CD1c-positive myeloid dendritic cell (primary cell): ENCODE data around the gene ZNF407.

Source experiments
- DNase-seq: peaks from one replicate; pipeline ENCODE4 v3.0.0-alpha.2; 2016; ENCODE audit errors: extremely low spot score

The ZNF407 gene

DNA sequence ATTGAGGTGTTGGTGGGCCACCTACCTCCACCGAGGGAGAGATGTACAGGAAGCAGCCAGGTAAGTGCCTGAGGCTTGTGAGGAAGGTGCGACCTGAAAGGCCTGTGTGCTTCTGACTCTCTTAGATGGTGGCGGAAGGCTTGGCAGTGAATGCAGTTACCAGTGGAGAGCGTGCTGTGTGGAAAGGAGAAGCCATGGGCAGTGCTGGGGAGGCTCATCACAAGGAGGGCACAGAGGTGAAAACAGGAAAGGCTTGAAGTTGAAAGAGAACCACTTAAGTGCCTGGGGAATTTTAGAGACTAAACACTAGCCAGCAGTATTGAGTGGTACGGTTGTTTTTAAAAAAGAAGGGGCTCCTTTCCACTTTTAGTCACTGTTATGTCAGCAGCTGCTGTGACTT lies 130.9 kb downstream of the ZNF407 start:
- DNase-seq = no peak

GRCh38 chr18:74731097-74731496 lies 133.4 kb downstream of the ZNF407 start:
- no peak for DNase-seq

GRCh38 chr18:74732380-74732779 lies 134.7 kb downstream of the ZNF407 start:
- DNase-seq = no peak

- DNase-seq = no peak
Measured at GRCh38 chr18:74733598-74733997, 135.9 kb downstream of the ZNF407 start.

DNA sequence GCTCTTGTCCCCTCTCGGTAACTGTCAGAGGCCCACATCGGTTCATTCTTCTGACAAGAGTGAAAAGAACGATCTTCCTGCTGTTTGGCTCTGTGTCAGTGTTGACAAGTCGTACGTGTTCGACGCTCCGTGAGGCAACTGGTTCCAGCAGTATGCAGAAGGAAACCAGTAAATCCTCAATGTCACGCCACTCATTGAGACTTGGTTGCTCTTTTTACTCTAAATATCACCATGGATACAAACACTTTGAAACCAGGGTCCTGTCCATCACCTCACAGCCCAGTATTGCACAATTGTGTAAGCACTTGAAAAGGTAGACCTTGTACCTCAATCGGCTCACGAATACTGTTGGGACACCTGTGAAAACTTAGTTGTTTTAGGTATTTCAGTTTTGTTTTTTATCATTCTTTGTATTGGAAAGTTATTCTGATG lies 136.4 kb downstream of the ZNF407 start:
- DNase-seq = no peak

DNA sequence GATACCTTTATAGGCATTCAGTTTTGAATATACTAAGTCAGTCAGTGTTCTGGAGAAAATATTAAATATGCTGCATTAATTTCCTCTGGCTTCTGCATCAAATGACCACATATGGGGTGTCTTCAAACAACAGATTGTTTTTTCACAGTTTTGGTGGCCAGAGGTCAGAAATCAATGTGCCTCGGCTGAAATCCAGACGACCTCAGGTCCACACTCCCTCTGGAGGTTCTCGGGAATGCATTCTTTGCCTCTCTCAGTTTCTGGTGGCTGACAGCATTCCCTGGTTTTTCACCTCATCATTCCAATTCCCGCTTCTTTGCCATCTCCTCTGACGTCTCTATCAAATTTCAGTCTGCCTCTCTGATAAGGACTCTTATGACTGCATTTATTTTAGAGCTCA lies 142.3 kb downstream of the ZNF407 start:
- DNase-seq = no peak

DNA sequence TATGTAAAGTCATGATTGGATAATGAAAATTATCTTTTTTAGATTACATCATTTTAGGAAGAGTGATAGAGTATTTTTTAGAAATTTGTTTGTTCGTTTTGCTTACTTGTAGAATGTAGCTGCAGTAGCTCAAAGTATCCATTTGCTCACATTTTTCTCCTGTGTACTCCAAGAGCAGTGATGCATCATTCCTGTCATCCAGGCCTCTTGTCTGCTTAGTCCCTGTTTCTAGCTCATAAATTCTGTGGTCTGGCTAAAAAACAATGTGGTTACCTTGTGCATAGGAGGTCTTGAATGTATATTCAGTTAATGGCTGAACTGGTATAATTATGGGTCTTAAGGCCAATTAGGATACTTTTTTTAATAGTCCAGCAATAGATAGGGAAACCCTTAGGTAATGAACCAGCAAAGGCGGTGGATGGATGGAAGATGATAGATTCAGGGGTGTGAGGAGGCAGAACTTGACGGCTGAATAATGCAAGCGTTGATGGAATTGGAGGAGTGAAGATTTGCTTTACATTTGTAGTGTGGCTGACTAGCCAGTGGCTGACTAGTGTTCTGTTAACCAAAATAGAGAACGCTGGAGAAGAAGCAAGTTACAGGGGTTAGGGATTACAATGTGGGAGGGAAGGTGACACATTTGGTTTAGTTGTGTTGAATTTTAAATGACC lies 145.0 kb downstream of the ZNF407 start:
- DNase-seq = no peak

- DNase-seq = no peak
Measured at GRCh38 chr18:74745633-74746403, 148.1 kb downstream of the ZNF407 start.

DNA sequence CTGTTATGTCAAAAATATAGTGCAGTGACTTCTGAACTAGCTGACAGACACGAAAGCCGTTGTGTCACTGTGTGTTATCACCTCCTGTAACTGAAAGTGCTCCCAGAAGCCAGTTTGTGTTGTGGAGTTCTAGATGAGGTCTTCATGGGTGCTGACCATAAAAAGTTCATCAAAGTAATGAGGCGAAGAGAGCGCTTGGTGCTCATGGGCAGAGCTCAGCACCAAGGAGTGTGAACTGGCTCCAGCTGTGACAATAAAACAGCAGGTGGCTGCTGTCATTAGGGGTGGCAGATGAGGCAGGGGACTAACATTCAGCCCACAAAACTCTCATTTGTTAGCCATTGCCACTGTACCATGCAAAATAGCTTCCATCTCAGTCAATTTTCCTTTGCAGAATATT lies 151.1 kb downstream of the ZNF407 start:
- DNase-seq = no peak

DNA sequence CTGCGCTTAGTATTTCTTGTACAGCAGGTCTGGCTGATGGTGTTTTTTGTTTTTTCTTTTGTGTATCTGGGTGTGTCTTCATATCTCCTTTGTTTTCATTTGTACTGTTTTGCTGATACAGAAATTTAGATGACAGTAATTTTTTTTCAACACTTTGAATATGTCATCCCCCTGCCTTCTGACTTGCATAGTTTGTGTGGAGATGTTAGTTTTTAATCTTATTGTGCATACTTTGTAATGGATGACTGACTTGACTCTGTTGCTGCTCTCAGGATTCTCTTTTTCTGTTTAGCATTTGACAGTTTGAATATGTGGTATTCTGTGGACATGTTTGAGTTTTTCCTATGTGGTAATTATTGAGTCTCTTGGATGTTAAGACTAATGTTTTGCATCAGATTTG lies 161.3 kb downstream of the ZNF407 start:
- no peak for DNase-seq

DNA sequence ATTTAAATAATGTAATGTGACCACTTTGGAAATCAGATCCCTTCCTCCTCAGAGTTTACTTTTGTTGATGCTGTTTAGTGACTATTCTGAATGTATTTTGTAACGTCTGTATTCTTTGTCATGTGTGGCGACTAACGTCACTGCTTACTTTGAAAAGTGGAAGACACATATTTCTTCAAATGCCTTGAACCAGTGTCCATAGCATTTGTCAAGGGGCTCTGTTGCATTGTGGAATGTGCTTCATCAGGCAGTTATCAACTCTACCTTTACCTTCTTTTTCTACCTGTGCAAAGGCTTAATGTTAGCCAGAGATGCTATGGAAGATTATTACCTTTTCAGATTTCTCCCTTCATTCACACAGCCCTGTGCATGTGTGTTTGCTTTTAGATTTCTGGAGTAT lies 162.4 kb downstream of the ZNF407 start:
- DNase-seq = no peak

- no peak for DNase-seq
Measured at GRCh38 chr18:74760436-74760835, 162.8 kb downstream of the ZNF407 start.

GRCh38 chr18:74766251-74766650 lies 168.6 kb downstream of the ZNF407 start:
- DNase-seq = no peak

DNA sequence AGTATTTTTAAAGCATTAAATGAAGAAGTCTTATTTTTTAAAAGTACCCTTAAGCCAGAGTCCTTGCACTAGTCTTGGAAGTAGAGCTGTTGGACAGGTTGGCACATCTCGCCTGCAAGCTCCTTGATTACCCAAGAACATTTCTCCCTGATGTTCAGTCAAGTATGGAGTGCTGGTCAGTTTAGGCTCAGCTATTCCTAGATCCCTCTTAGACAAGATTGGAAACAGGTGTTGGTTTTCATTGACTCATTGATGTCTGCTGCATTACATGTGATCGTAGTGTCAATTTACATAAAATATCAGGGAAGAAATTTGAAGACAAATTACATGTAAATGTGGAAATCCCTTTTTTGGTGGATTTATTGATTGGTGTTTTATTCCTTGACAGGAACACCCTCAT lies 170.4 kb downstream of the ZNF407 start:
- no peak for DNase-seq

DNA sequence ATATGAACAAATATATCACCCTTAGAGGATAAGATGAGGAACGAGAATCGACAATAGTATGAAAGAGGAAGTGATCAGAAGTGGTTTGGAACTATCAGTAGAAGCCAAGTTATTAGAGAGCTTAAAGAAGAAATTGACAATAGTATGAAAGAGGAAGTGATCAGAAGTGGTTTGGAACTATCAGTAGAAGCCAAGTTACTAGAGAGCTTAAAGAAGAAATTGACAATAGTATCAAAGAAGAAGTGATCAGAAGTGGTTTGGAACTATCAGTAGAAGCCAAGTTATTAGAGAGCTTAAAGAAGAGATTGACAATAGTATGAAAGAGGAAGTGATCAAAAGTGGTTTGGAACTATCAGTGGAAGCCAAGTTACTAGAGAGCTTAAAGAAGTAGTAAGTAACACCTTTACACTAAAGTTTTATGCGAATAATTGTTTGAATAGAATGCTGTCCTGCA lies 175.5 kb downstream of the ZNF407 start:
- DNase-seq = no peak

- no peak for DNase-seq
Measured at GRCh38 chr18:74774486-74774885, 176.8 kb downstream of the ZNF407 start.

GRCh38 chr18:74775239-74775638 lies 177.6 kb downstream of the ZNF407 start:
- no peak for DNase-seq

DNA sequence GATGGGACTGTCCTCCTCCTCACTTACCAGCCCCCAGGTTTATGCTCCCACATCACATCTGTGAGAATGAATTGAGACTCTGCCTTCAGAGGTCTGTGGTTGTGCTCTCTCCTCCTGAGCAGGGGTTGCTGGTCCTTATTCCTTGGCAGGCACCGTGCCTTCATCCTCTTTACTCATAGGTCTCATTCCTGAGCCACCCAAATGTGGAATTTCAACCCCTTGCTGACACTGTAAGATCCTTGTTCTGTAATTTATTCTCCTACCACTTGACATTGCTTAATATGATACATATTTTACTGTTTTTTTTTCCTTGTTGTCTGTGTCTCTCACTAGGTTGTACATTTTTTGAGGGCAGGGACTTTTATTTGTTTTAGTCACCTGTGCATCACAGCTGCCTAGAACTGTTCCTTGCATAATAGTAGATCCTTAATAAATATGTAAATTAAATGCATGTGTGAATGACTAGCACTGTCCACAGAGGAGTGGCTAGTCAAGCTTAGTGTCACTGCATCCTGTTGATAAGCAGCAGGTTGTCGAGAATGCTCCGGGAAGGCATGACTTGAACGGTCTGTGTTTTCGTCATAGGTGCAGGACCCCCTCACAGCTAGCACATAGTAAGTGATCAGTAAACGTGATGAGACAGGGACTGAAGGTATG lies 180.6 kb downstream of the ZNF407 start:
- no peak for DNase-seq

GRCh38 chr18:74784752-74785151 lies 187.1 kb downstream of the ZNF407 start:
- DNase-seq = no peak

DNA sequence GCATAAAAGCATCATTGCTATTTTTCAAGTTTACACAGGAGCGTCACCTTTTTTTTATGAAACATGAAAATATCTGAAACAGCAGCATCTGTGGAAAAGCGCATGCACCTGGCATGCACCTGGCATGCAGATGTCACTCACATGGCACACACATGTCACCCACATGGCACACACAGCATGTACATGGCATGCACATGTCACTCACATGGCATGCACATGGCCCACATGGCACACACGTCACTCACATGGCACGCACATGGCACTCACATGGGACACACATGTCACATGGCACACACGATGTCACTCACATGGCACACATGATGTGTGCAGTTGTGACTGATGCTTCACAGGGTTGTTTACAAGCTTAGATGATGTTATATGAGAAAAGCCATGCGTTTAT lies 188.0 kb downstream of the ZNF407 start:
- DNase-seq = no peak

- no peak for DNase-seq
Measured at GRCh38 chr18:74788657-74789056, 191.0 kb downstream of the ZNF407 start.

GRCh38 chr18:74789078-74789477 lies 191.4 kb downstream of the ZNF407 start:
- DNase-seq = no peak

GRCh38 chr18:74790451-74790850 lies 192.8 kb downstream of the ZNF407 start:
- no peak for DNase-seq
